K562 (cell line): ENCODE data around the gene CXCL14. TPM values are rescaled to one million over a fixed set of nuclear protein-coding genes. Genes with fewer than 3 reads are reported as not detected.

Source experiments
- ATAC-seq: fragments of 200-7000 bp; cut with Tn5 transposase; 3 replicates; pipeline ENCODE4 v1.9.1; 2020; ENCODE audit warnings: moderate library complexity
- BruUV-seq: library from RNA; stranded (reverse); fragments of 400-500 nt; replicated peaks from 2 replicates; lab custom pipeline; 2021; lab: Mats Ljungman, UMichigan
- CTCF ChIA-PET: fragments of 300-600 bp; formaldehyde crosslinking; extraction: SDS; loops from one replicate; lab custom pipeline; 2021; ENCODE audit warnings: low intra/inter-chr PET ratio; lab: Yijun Ruan, JAX
- POLR2A ChIA-PET: fragments of 300-600, 350-650 bp; sonication (Branson Sonifier 250); formaldehyde crosslinking; extraction: SDS; loops from one replicate; lab custom pipeline; 2021; ENCODE audit warnings: antibody characterized with exemption, inconsistent platforms; lab: Yijun Ruan, JAX
- DNase-seq, 4 experiments: peaks; one replicate each; pipeline versions ENCODE4 v3.0.0 to v3.0.0-alpha.2; 2011 to 2018; ENCODE audit warnings: low spot score in 3 of 4, mixed read lengths in 3 of 4; ENCODE audit errors: extremely low read depth in 1 of 4
- FAIRE-seq: peaks from 2 replicates; lab custom pipeline; 2011; peaks lifted over from hg19 to GRCh38; lab: Jason Lieb, UNC
- H2AFZ ChIP-seq: 2 replicates; pipeline ENCODE4 v1.6.0; 2011; ENCODE audit warnings: low read depth, low read length, control low read depth, inconsistent platforms
- H3K27ac ChIP-seq: fragments of 200-600 bp; 3 replicates; pipeline ENCODE4 v1.8.0; 2011; ENCODE audit warnings: low read depth, mild to moderate bottlenecking, control low read depth, inconsistent platforms, low read length, moderate library complexity, mixed read lengths; ENCODE audit errors: extremely low read depth
- H3K27me3 ChIP-seq, 2 experiments: fragments of 300-600 bp in 1 of 2; 2 replicates in 1 of 2; 3 replicates in 1 of 2; pipeline versions ENCODE4 v1.6.0 to v1.8.0; 2011; ENCODE audit warnings: inconsistent platforms in 2 of 2, low read length in 2 of 2, mild to moderate bottlenecking in 1 of 2, mixed read lengths in 1 of 2, moderate library complexity in 1 of 2; ENCODE audit not compliant: control insufficient read depth in 2 of 2, insufficient read depth in 2 of 2
- H3K36me3 ChIP-seq: fragments of 300-600 bp; 3 replicates; pipeline ENCODE4 v1.8.0; 2011; ENCODE audit warnings: mild to moderate bottlenecking, low read length, inconsistent platforms; ENCODE audit not compliant: control insufficient read depth, insufficient read depth
- H3K4me1 ChIP-seq, 2 experiments: fragments of 200-600 bp in 1 of 2; replicated peaks in 1 of 2; 2 replicates in 1 of 2; 3 replicates in 1 of 2; pipeline versions ENCODE4 v1.5.1 to v1.8.0; 2011; ENCODE audit warnings: inconsistent platforms in 2 of 2, low read length in 2 of 2, mild to moderate bottlenecking in 1 of 2, mixed read lengths in 1 of 2, moderate library complexity in 1 of 2; ENCODE audit not compliant: control insufficient read depth in 2 of 2, insufficient read depth in 2 of 2
- H3K4me2 ChIP-seq: 2 replicates; pipeline ENCODE4 v1.6.1; 2011; ENCODE audit warnings: low read length, control low read depth, inconsistent platforms, mixed read lengths; ENCODE audit not compliant: insufficient read depth
- H3K4me3 ChIP-seq: fragments of 200-600 bp; sonication (generic), shearing (Covaris generic); 2 replicates; pipeline ENCODE4 v1.5.1; 2016; ENCODE audit warnings: control low read depth, inconsistent platforms
- H3K79me2 ChIP-seq: fragments of 200-600 bp; 3 replicates; pipeline ENCODE4 v1.8.0; 2011; ENCODE audit warnings: low read length, inconsistent platforms; ENCODE audit not compliant: control insufficient read depth, insufficient read depth
- H3K9ac ChIP-seq, 2 experiments: 2 replicates each; pipeline versions ENCODE4 v1.6.0 to v1.6.1; 2011; ENCODE audit warnings: low read depth in 2 of 2, low read length in 2 of 2, control low read depth in 1 of 2, inconsistent platforms in 1 of 2, mild to moderate bottlenecking in 1 of 2, mixed read lengths in 1 of 2; ENCODE audit not compliant: insufficient read depth in 1 of 2
- H3K9me1 ChIP-seq: one replicate; pipeline ENCODE4 v1.6.0; 2011; ENCODE audit warnings: inconsistent platforms, mild to moderate bottlenecking, low read length, moderate library complexity; ENCODE audit not compliant: control insufficient read depth, insufficient read depth
- H3K9me3 ChIP-seq: replicated peaks from 2 replicates; pipeline ENCODE4 v1.5.1; 2011; ENCODE audit warnings: low read depth, low read length, inconsistent platforms; ENCODE audit not compliant: control insufficient read depth, insufficient read depth
- H4K20me1 ChIP-seq: replicated peaks from 2 replicates; pipeline ENCODE4 v1.6.1; 2011; ENCODE audit warnings: low read length, inconsistent platforms, mixed read lengths; ENCODE audit not compliant: control insufficient read depth, insufficient read depth
- BRCA1 ChIP-seq, 2 experiments: fragments of 450-650 bp in 1 of 2; sonication (generic) in 1 of 2; formaldehyde crosslinking in 1 of 2; IDR thresholded peaks; 2 replicates each; pipeline versions ENCODE4 v1.5.0 to v1.6.1; 2017 to 2020; ENCODE audit warnings: mild to moderate bottlenecking in 1 of 2, missing genetic modification reagents in 1 of 2
- CSDE1 ChIP-seq, 2 experiments: fragments of 450-650 bp; IDR thresholded peaks; 2 replicates each; pipeline ENCODE4 v1.6.1; 2016; ENCODE audit warnings: mild to moderate bottlenecking in 1 of 2
- CTCF ChIP-seq, 3 experiments: IDR thresholded peaks in 2 of 3; conservative IDR thresholded peaks in 1 of 3; 2 replicates each; pipeline ENCODE4 v1.5.1; 2011 to 2012; ENCODE audit warnings: low read length in 3 of 3, mild to moderate bottlenecking in 3 of 3, control low read depth in 2 of 3, improper control_type of control experiment in 1 of 3, inconsistent platforms in 1 of 3, low read depth in 1 of 3, mixed read lengths in 1 of 3, moderate library complexity in 1 of 3; ENCODE audit not compliant: insufficient read depth in 2 of 3
- FOXJ3 ChIP-seq: sonication (generic); formaldehyde crosslinking; IDR thresholded peaks from 2 replicates; pipeline ENCODE4 v1.4.0; 2020; ENCODE audit warnings: mild to moderate bottlenecking, missing genetic modification reagents
- RAD21 ChIP-seq, 2 experiments: fragments of 250-450 bp in 1 of 2; fragments of 450-650 bp in 1 of 2; sonication (Bioruptor Pico) in 1 of 2; formaldehyde crosslinking in 1 of 2; IDR thresholded peaks in 1 of 2; conservative IDR thresholded peaks in 1 of 2; 2 replicates each; pipeline versions ENCODE4 v1.4.0 to v1.8.0; 2020 to 2022; ENCODE audit warnings: mild to moderate bottlenecking in 2 of 2, moderate library complexity in 1 of 2
- REST ChIP-seq, 2 experiments: fragments of 450-650 bp; formaldehyde crosslinking in 1 of 2; IDR thresholded peaks; 2 replicates each; pipeline versions ENCODE4 v1.4.0 to v1.6.1; 2014 to 2020; ENCODE audit warnings: mild to moderate bottlenecking in 2 of 2, borderline replicate concordance in 1 of 2, low read depth in 1 of 2
- SMC3 ChIP-seq: conservative IDR thresholded peaks from 2 replicates; pipeline ENCODE4 v1.6.1; 2011; ENCODE audit warnings: low read depth, low read length, improper control_type of control experiment; ENCODE audit not compliant: insufficient read depth
- ZNF146 ChIP-seq: IDR thresholded peaks from one replicate; pipeline ENCODE4 v1.6.1; 2018; ENCODE audit warnings: missing compliant biosample characterization; ENCODE audit not compliant: unreplicated experiment
- WGBS: fragments of 100-300 bp; shearing (Covaris generic); methylation state at CpG from one replicate; pipeline ENCODE4 v1.1.6; 2016; ENCODE audit warnings: low coverage, mixed read lengths; ENCODE audit not compliant: insufficient coverage; ENCODE audit errors: missing lambda C conversion rate; 5-methylcytosine and 5-hydroxymethylcytosine counted together
- in situ Hi-C: fragments of 300-500 bp; cut with MboI; formaldehyde crosslinking; loops from 4 replicates; pipeline ENCODE4 v1.15.0; 2018; ENCODE audit warnings: inconsistent platforms, mixed read lengths
- intact Hi-C: fragments of 100-400 bp; cut with micrococcal nuclease; formaldehyde crosslinking; loops from 2 replicates; pipeline ENCODE4 v1.14.2; 2022
- polyA plus RNA-seq, 8 experiments: library from polyadenylated mRNA; depleted of rRNA in 4 of 8; stranded (reverse) in 5 of 8; unstranded in 3 of 8; fragments of >200 nt; fragmentation: Nextera tagmentation in 2 of 8; fragmentation: Illumina TruSeq in 1 of 8; extraction: Ambion mirVana in 2 of 8; extraction: Trizol in 1 of 8; gene quantifications; 2 replicates each; pipeline versions ENCODE4 v1.2.1 to v1.2.3, GENCODE V29; 2011 to 2014; ENCODE audit warnings: inconsistent platforms in 1 of 8, missing spikeins in 1 of 8
- total RNA-seq, 7 experiments: library from RNA; depleted of rRNA in 6 of 7; stranded (reverse); fragments of >200 nt in 6 of 7; fragmentation: Illumina TruSeq in 2 of 7; extraction: Trizol in 2 of 7; gene quantifications; 2 replicates each; pipeline versions ENCODE4 v1.2.1 to v1.2.3, GENCODE V29; 2011 to 2021; ENCODE audit warnings: low replicate concordance in 1 of 7

CXCL14 gene
- total and polyA plus RNA-seq, 9 of the 15 experiments (the other 6 are each of a cell fraction or from before 2014, with no cell fraction given) = not detected

- intact Hi-C loops = loop anchor here (5.0 kb wide), 1 partner anchor 157 kb away; no protein-coding TSS in a partner anchor
- FAIRE-seq = peak; percentile 90
- 0 out of 2 replicates have a peak, but pooled peaks cover 3% of the 10 kb centered on the region for H4K20me1 ChIP-seq
- no peak overlapping the region for H3K4me3 ChIP-seq
- peaks cover 2 to 12% of the 10 kb centered on the region in 2 experiments; a peak in 3 of 5 replicates for H3K27me3 ChIP-seq
- in situ Hi-C loops = no loop called here
- CTCF ChIA-PET = interaction anchor here (0.8 to 1.2 kb wide), 3 partner anchors 9 to 107 kb away, joined by 3 to 4 read pairs (median 3); no protein-coding TSS in a partner anchor
- 8% methylated on average over 10 of the region's 10 CpGs for WGBS
- POLR2A ChIA-PET = interaction anchor here (0.5 to 1.1 kb wide), 2 partner anchors 9 to 125 kb away, joined by 3 read pairs; no protein-coding TSS in a partner anchor
- H3K4me2 ChIP-seq = no peak overlapping the region
- peak; percentile 87 for ATAC-seq
- DNase-seq = peak; percentile 53 to 59 (median 54)
- no peaks in the 10 kb centered on the region for H3K79me2 ChIP-seq
- peaks cover 7 to 8% of the 10 kb centered on the region in 2 experiments for H3K4me1 ChIP-seq
- TF ChIP-seq CSDE1 (IDR thresholded peaks at IDR 0.05) (no peak), RAD21 (CRISPR knock-in tag; conservative IDR thresholded peaks at IDR 0.05 in 1 of 2, IDR thresholded peaks at IDR 0.05 in 1 of 2) (peak; percentile 12 to 51; a peak in 2 of 4 replicates), REST (IDR thresholded peaks at IDR 0.05; ENCODE audit: borderline replicate concordance) (peak; percentile 19; the same call in 1 of the 2 replicates), REST (CRISPR knock-in tag; IDR thresholded peaks at IDR 0.05; ENCODE audit: low read depth) (no peak), CTCF (IDR thresholded peaks at IDR 0.05 in 2 of 3, conservative IDR thresholded peaks at IDR 0.05 in 1 of 3; ENCODE audit: insufficient read depth in 2 of 3, low read depth in 1 of 3, low read length in 3 of 3) (peak; percentile 61 to 78 (median 66)), SMC3 (peak; percentile 58), FOXJ3 (CRISPR knock-in tag) (no peak), ZNF146 (CRISPR knock-in tag) (no peak), BRCA1 (IDR thresholded peaks at IDR 0.05) (no peak), BRCA1 (CRISPR knock-in tag; IDR thresholded peaks at IDR 0.05) (no peak)
- no TSS peak for BruUV-seq
- H3K36me3 ChIP-seq = no peaks in the 10 kb centered on the region
- H3K9ac ChIP-seq = no peak overlapping the region
- no peak overlapping the region for H2AFZ ChIP-seq
- no peak overlapping the region for H3K27ac ChIP-seq
- no peaks in the 10 kb centered on the region for H3K9me1 ChIP-seq
- no peaks in the 10 kb centered on the region for H3K9me3 ChIP-seq
Observed at GRCh38 chr5:135569755-135570452, 8.9 kb downstream of the CXCL14 start.
